ENCODE results near the gene CIRBP. TPM values are rescaled to one million over a fixed set of nuclear protein-coding genes. Genes with fewer than 3 reads are reported as not detected.

CIRBP gene
- total and polyA plus RNA-seq, 2 of the 13 experiments (the other 11 are each of a cell fraction or from before 2014, with no cell fraction given), result 133 to 140 TPM

DNA sequence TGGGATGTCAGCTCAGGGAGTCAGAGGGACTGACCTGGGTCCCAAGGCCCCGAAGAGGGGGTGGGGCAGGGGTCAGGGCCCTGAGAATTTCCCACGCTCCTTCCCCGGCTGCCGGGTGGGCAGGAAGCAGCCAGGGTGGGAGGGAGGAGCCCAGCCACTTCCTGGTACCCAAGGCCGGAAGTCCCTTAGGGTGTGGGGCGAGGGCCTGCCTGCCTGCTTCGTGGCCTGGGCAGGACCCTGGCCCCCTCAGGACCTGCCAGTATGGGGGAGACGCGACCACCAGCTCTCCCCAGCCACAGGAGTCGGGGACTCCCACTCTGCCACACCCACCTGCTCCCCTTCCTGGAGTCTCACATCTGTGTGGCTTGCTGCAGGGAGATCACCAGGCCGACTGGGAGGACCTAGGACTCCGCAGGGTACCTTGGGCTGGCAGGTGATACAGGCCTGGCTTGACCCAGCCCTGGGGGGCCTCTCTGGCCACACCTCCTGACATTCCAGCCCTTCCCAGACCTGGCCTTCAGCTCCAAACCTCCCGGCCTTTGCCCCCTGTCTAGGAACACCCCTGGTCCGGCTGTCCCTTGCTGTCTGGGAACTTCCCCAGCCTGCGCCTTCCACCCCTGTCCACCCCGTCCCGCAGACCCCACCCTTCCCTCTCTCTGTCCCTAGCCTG, 9.8 kb upstream of the CIRBP start (continued):
- TF ChIP-seq ZNF33B (CRISPR knock-in tag; IDR thresholded peaks at IDR 0.05) (0 out of 2 replicates have a peak, but pooled peaks have one; percentile 75), ZNF782 (CRISPR knock-in tag; IDR thresholded peaks at IDR 0.05; ENCODE audit: borderline replicate concordance) (peak; percentile 85), KLF12 (CRISPR knock-in tag; IDR thresholded peaks at IDR 0.05; ENCODE audit: borderline replicate concordance) (peak; percentile 92), ZNF607 (CRISPR knock-in tag; IDR thresholded peaks at IDR 0.05; ENCODE audit: borderline replicate concordance) (peak; percentile 97), POLR2A (IDR thresholded peaks at IDR 0.05; ENCODE audit: insufficient read depth in 1 of 2, low read depth in 2 of 2, low read length in 2 of 2) (peak in 1 of 2 experiments; percentile 91; a peak in 2 of 4 replicates)
- TF ChIP-seq, protein P1, sequence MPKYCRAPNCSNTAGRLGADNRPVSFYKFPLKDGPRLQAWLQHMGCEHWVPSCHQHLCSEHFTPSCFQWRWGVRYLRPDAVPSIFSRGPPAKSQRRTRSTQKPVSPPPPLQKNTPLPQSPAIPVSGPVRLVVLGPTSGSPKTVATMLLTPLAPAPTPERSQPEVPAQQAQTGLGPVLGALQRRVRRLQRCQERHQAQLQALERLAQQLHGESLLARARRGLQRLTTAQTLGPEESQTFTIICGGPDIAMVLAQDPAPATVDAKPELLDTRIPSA (CRISPR knock-in tag; IDR thresholded peaks at IDR 0.05; ENCODE audit: borderline replicate concordance), result no peak
- TF ChIP-seq, protein P2, sequence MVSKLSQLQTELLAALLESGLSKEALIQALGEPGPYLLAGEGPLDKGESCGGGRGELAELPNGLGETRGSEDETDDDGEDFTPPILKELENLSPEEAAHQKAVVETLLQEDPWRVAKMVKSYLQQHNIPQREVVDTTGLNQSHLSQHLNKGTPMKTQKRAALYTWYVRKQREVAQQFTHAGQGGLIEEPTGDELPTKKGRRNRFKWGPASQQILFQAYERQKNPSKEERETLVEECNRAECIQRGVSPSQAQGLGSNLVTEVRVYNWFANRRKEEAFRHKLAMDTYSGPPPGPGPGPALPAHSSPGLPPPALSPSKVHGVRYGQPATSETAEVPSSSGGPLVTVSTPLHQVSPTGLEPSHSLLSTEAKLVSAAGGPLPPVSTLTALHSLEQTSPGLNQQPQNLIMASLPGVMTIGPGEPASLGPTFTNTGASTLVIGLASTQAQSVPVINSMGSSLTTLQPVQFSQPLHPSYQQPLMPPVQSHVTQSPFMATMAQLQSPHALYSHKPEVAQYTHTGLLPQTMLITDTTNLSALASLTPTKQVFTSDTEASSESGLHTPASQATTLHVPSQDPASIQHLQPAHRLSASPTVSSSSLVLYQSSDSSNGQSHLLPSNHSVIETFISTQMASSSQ (IDR thresholded peaks at IDR 0.05; ENCODE audit: low read depth), result no peak
- TF ChIP-seq, protein P2 (CRISPR knock-in tag; IDR thresholded peaks at IDR 0.05; ENCODE audit: borderline replicate concordance), result peak; percentile 81; the same call in 1 of the 2 replicates
- TF ChIP-seq, protein P3, sequence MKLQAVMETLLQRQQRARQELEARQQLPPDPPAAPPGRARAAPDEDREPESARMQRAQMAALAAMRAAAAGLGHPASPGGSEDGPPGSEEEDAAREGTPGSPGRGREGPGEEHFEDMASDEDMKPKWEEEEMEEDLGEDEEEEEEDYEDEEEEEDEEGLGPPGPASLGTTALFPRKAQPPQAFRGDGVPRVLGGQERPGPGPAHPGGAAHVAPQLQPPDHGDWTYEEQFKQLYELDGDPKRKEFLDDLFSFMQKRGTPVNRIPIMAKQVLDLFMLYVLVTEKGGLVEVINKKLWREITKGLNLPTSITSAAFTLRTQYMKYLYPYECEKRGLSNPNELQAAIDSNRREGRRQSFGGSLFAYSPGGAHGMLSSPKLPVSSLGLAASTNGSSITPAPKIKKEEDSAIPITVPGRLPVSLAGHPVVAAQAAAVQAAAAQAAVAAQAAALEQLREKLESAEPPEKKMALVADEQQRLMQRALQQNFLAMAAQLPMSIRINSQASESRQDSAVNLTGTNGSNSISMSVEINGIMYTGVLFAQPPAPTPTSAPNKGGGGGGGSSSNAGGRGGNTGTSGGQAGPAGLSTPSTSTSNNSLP (IDR thresholded peaks at IDR 0.05; ENCODE audit: low read depth, low read length), result no peak
- TF ChIP-seq, protein P4, sequence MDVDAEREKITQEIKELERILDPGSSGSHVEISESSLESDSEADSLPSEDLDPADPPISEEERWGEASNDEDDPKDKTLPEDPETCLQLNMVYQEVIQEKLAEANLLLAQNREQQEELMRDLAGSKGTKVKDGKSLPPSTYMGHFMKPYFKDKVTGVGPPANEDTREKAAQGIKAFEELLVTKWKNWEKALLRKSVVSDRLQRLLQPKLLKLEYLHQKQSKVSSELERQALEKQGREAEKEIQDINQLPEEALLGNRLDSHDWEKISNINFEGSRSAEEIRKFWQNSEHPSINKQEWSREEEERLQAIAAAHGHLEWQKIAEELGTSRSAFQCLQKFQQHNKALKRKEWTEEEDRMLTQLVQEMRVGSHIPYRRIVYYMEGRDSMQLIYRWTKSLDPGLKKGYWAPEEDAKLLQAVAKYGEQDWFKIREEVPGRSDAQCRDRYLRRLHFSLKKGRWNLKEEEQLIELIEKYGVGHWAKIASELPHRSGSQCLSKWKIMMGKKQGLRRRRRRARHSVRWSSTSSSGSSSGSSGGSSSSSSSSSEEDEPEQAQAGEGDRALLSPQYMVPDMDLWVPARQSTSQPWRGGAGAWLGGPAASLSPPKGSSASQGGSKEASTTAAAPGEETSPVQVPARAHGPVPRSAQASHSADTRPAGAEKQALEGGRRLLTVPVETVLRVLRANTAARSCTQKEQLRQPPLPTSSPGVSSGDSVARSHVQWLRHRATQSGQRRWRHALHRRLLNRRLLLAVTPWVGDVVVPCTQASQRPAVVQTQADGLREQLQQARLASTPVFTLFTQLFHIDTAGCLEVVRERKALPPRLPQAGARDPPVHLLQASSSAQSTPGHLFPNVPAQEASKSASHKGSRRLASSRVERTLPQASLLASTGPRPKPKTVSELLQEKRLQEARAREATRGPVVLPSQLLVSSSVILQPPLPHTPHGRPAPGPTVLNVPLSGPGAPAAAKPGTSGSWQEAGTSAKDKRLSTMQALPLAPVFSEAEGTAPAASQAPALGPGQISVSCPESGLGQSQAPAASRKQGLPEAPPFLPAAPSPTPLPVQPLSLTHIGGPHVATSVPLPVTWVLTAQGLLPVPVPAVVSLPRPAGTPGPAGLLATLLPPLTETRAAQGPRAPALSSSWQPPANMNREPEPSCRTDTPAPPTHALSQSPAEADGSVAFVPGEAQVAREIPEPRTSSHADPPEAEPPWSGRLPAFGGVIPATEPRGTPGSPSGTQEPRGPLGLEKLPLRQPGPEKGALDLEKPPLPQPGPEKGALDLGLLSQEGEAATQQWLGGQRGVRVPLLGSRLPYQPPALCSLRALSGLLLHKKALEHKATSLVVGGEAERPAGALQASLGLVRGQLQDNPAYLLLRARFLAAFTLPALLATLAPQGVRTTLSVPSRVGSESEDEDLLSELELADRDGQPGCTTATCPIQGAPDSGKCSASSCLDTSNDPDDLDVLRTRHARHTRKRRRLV (CRISPR knock-in tag; IDR thresholded peaks at IDR 0.05), result no peak
- TF ChIP-seq, protein P5, sequence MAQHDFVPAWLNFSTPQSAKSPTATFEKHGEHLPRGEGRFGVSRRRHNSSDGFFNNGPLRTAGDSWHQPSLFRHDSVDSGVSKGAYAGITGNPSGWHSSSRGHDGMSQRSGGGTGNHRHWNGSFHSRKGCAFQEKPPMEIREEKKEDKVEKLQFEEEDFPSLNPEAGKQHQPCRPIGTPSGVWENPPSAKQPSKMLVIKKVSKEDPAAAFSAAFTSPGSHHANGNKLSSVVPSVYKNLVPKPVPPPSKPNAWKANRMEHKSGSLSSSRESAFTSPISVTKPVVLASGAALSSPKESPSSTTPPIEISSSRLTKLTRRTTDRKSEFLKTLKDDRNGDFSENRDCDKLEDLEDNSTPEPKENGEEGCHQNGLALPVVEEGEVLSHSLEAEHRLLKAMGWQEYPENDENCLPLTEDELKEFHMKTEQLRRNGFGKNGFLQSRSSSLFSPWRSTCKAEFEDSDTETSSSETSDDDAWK (CRISPR knock-in tag; IDR thresholded peaks at IDR 0.05), result no peak
- TF ChIP-seq, protein P6, sequence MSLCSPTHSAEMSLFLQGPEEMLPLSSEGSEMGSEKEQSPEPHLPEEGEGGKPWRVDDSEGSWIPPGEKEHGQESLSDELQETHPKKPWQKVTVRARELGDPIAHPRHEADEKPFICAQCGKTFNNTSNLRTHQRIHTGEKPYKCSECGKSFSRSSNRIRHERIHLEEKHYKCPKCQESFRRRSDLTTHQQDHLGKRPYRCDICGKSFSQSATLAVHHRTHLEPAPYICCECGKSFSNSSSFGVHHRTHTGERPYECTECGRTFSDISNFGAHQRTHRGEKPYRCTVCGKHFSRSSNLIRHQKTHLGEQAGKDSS (CRISPR knock-in tag; IDR thresholded peaks at IDR 0.05; ENCODE audit: borderline replicate concordance, low read depth), result peak; percentile 78

Data from HepG2 (cell line).